H9 (cell line): ENCODE measurements around the gene FPR2. TPM values are rescaled to one million over a fixed set of nuclear protein-coding genes. Genes with fewer than 3 reads are reported as not detected.

Experiments
- DNase-seq: peaks from one replicate; pipeline ENCODE4 v3.0.0-alpha.2; 2017
- H2AFZ ChIP-seq: one replicate; pipeline ENCODE4 v1.6.1; 2013; ENCODE audit warnings: mild to moderate bottlenecking, low read length, control low read depth, moderate library complexity
- H2AK5ac ChIP-seq: 2 replicates; pipeline ENCODE4 v1.6.1; 2013; ENCODE audit warnings: low read length, control low read depth, mixed read lengths; ENCODE audit not compliant: insufficient read length
- H2BK120ac ChIP-seq: one replicate; pipeline ENCODE4 v1.6.1; 2013; ENCODE audit warnings: low read depth, mild to moderate bottlenecking, low read length, control low read depth, inconsistent platforms; ENCODE audit not compliant: poor library complexity, severe bottlenecking
- H2BK12ac ChIP-seq: 2 replicates; pipeline ENCODE4 v1.6.1; 2013; ENCODE audit warnings: low read length, control low read depth, mixed read lengths, low read depth; ENCODE audit not compliant: insufficient read length
- H2BK15ac ChIP-seq: 2 replicates; pipeline ENCODE4 v1.6.1; 2013; ENCODE audit warnings: low read depth, low read length, control low read depth
- H2BK20ac ChIP-seq: one replicate; pipeline ENCODE4 v1.6.1; 2013; ENCODE audit warnings: low read depth, mild to moderate bottlenecking, low read length, control low read depth, inconsistent platforms; ENCODE audit not compliant: poor library complexity, severe bottlenecking
- H2BK5ac ChIP-seq: 2 replicates; pipeline ENCODE4 v1.6.1; 2013; ENCODE audit warnings: low read length, control low read depth, mixed read lengths; ENCODE audit not compliant: insufficient read length
- H3K14ac ChIP-seq: 2 replicates; pipeline ENCODE4 v1.6.1; 2013; ENCODE audit warnings: low read length, control low read depth; ENCODE audit not compliant: insufficient read depth
- H3K18ac ChIP-seq: 2 replicates; pipeline ENCODE4 v1.6.1; 2013; ENCODE audit warnings: low read depth, mild to moderate bottlenecking, mixed read lengths, low read length, control low read depth; ENCODE audit not compliant: insufficient read length
- H3K23ac ChIP-seq: 2 replicates; pipeline ENCODE4 v1.6.1; 2013; ENCODE audit warnings: low read length, control low read depth, mixed read lengths, low read depth; ENCODE audit not compliant: insufficient read length
- H3K23me2 ChIP-seq: 2 replicates; pipeline ENCODE4 v1.6.1; 2013; ENCODE audit warnings: low read depth, mild to moderate bottlenecking, mixed read lengths, low read length, control low read depth; ENCODE audit not compliant: insufficient read length, poor library complexity, severe bottlenecking
- H3K27ac ChIP-seq: 2 replicates; pipeline ENCODE4 v1.5.1; 2013; ENCODE audit warnings: low read length, control low read depth, mixed read lengths, low read depth; ENCODE audit not compliant: insufficient read length
- H3K27me3 ChIP-seq: 2 replicates; pipeline ENCODE4 v1.6.1; 2013; ENCODE audit warnings: low read length, control low read depth, inconsistent platforms; ENCODE audit not compliant: insufficient read depth
- H3K4ac ChIP-seq: 2 replicates; pipeline ENCODE4 v1.6.1; 2013; ENCODE audit warnings: low read depth, mild to moderate bottlenecking, control low read depth, inconsistent platforms, low read length, moderate library complexity
- H3K4me1 ChIP-seq: 2 replicates; pipeline ENCODE4 v1.6.1; 2013; ENCODE audit warnings: low read length, control low read depth, inconsistent platforms; ENCODE audit not compliant: insufficient read depth
- H3K4me2 ChIP-seq: 2 replicates; pipeline ENCODE4 v1.6.1; 2013; ENCODE audit warnings: low read length, control low read depth, mixed read lengths; ENCODE audit not compliant: insufficient read length, insufficient read depth
- H3K56ac ChIP-seq: 2 replicates; pipeline ENCODE4 v1.6.1; 2013; ENCODE audit warnings: low read depth, mild to moderate bottlenecking, mixed read lengths, low read length, control low read depth; ENCODE audit not compliant: insufficient read length
- H3K79me1 ChIP-seq: 2 replicates; pipeline ENCODE4 v1.6.1; 2013; ENCODE audit warnings: low read depth, mild to moderate bottlenecking, moderate library complexity, low read length, control low read depth, inconsistent platforms; ENCODE audit not compliant: insufficient read depth, poor library complexity, severe bottlenecking
- H3K79me2 ChIP-seq: 2 replicates; pipeline ENCODE4 v1.6.1; 2013; ENCODE audit warnings: low read length, control low read depth, inconsistent platforms; ENCODE audit not compliant: insufficient read depth
- H3K9ac ChIP-seq: 2 replicates; pipeline ENCODE4 v1.6.1; 2013; ENCODE audit warnings: low read length, control low read depth, mixed read lengths; ENCODE audit not compliant: insufficient read length; ENCODE audit errors: extremely low read depth
- H3K9me3 ChIP-seq: one replicate; pipeline ENCODE4 v1.6.1; 2013; ENCODE audit warnings: low read depth, low read length, inconsistent platforms; ENCODE audit not compliant: control insufficient read depth
- H3T11ph ChIP-seq: one replicate; pipeline ENCODE4 v1.6.1; 2013; ENCODE audit warnings: mild to moderate bottlenecking, low read length, control low read depth, inconsistent platforms
- H4K20me1 ChIP-seq: one replicate; pipeline ENCODE4 v1.6.1; 2013; ENCODE audit not compliant: control insufficient read depth, insufficient read length, insufficient read depth
- H4K5ac ChIP-seq: 2 replicates; pipeline ENCODE4 v1.6.1; 2013; ENCODE audit warnings: low read depth, mild to moderate bottlenecking, mixed read lengths, low read length, control low read depth; ENCODE audit not compliant: insufficient read length
- H4K8ac ChIP-seq: replicated peaks from 2 replicates; pipeline ENCODE4 v1.6.1; 2013; ENCODE audit warnings: low read length, control low read depth, mixed read lengths, low read depth; ENCODE audit not compliant: insufficient read length
- H4K91ac ChIP-seq: 2 replicates; pipeline ENCODE4 v1.6.1; 2013; ENCODE audit warnings: low read depth, mild to moderate bottlenecking, moderate library complexity, mixed read lengths, low read length, control low read depth; ENCODE audit not compliant: insufficient read length
- H3K27ac Mint-ChIP-seq, 3 experiments: 2 replicates in 2 of 3; 3 replicates in 1 of 3; pipeline ENCODE4 v1.8.0; 2020 to 2021; ENCODE audit warnings: mixed read lengths in 3 of 3, mild to moderate bottlenecking in 1 of 3, moderate library complexity in 1 of 3
- H3K27me3 Mint-ChIP-seq: 2 replicates; pipeline ENCODE4 v1.8.0; 2021; ENCODE audit warnings: low read depth, mild to moderate bottlenecking, moderate library complexity, mixed read lengths
- H3K36me3 Mint-ChIP-seq, 3 experiments: 2 replicates in 2 of 3; 3 replicates in 1 of 3; pipeline ENCODE4 v1.8.0; 2020 to 2021; ENCODE audit warnings: low read depth in 3 of 3, mixed read lengths in 3 of 3; ENCODE audit not compliant: insufficient read depth in 1 of 3
- H3K4me1 Mint-ChIP-seq, 2 experiments: 2 replicates each; pipeline ENCODE4 v1.8.0; 2020; ENCODE audit warnings: mixed read lengths in 2 of 2
- H3K4me3 Mint-ChIP-seq, 2 experiments: 2 replicates in 1 of 2; 3 replicates in 1 of 2; pipeline ENCODE4 v1.8.0; 2020 to 2021; ENCODE audit warnings: mild to moderate bottlenecking in 2 of 2, mixed read lengths in 2 of 2, moderate library complexity in 1 of 2
- H3K9me3 Mint-ChIP-seq, 2 experiments: 2 replicates in 1 of 2; 3 replicates in 1 of 2; pipeline ENCODE4 v1.8.0; 2020; ENCODE audit warnings: mild to moderate bottlenecking in 2 of 2, mixed read lengths in 2 of 2, moderate library complexity in 1 of 2
- CTCF ChIP-seq: fragments of 200-600 bp; sonication (generic); conservative IDR thresholded peaks from 3 replicates; pipeline ENCODE4 v1.8.0; 2021; ENCODE audit warnings: antibody characterized with exemption, mild to moderate bottlenecking
- WGBS: extraction: QIAGEN DNeasy Blood & Tissue Kit; methylation state at CpG from one replicate; pipeline ENCODE4 v1.1.7; 2013; ENCODE audit warnings: missing lambda C conversion rate, low lambda C conversion rate, mixed read lengths; ENCODE audit not compliant: insufficient read length; ENCODE audit errors: extremely low coverage; 5-methylcytosine and 5-hydroxymethylcytosine counted together
- total RNA-seq: library from RNA; stranded (reverse); gene quantifications from 2 replicates; pipeline ENCODE4 v1.2.1, GENCODE V29; 2021

Gene FPR2
- total RNA-seq, 1 experiment from 2014 or later = not detected

- no peak overlapping the region for H3K4ac ChIP-seq
- H3K9ac ChIP-seq = no peak overlapping the region
Measured at GRCh38 chr19:51742789-51743188, 18.2 kb upstream of the FPR2 start.

More at GRCh38 chr19:51742789-51743188, 18.2 kb upstream of the FPR2 start:
- Histone ChIP-seq H3K27ac (no peak overlapping the region), H4K8ac (no peak overlapping the region), H3K56ac (no peak overlapping the region), H2BK20ac (no peak overlapping the region), H2BK15ac (no peak overlapping the region), H2AK5ac (no peak overlapping the region), H3K79me1 (no peaks in the 10 kb centered on the region), H3K79me2 (no peaks in the 10 kb centered on the region), H3K23ac (no peak overlapping the region), H3K18ac (no peak overlapping the region), H2BK12ac (no peak overlapping the region), H2BK5ac (no peak overlapping the region), H3K4me2 (no peak overlapping the region), H3T11ph (no peak overlapping the region), H3K14ac (no peak overlapping the region), H3K4me1 (no peaks in the 10 kb centered on the region), H3K27me3 (no peaks in the 10 kb centered on the region), H4K20me1 (no peaks in the 10 kb centered on the region), H3K9me3 (no peaks in the 10 kb centered on the region), H4K5ac (no peak overlapping the region), H4K91ac (no peak overlapping the region), H2BK120ac (no peak overlapping the region), H2AFZ (no peak overlapping the region), H3K23me2 (no peaks in the 10 kb centered on the region)
- Mint-ChIP-seq H3K4me3 (no peak overlapping the region), H3K27ac (no peak overlapping the region), H3K27me3 (peaks cover 9% of the 10 kb centered on the region), H3K9me3 (peaks cover 26 to 76% of the 10 kb centered on the region in 2 experiments), H3K36me3 (peaks cover 0 to 2% (median 0%) of the 10 kb centered on the region in 3 experiments; a peak in 1 of 7 replicates), H3K4me1 (no peaks in the 10 kb centered on the region)
- TF ChIP-seq CTCF = no peak
- no peak for DNase-seq
- no CpG with 5 or more reads among the region's 6 CpGs for WGBS
